ENCODE results near the gene GNAL.

The GNAL gene

DNA sequence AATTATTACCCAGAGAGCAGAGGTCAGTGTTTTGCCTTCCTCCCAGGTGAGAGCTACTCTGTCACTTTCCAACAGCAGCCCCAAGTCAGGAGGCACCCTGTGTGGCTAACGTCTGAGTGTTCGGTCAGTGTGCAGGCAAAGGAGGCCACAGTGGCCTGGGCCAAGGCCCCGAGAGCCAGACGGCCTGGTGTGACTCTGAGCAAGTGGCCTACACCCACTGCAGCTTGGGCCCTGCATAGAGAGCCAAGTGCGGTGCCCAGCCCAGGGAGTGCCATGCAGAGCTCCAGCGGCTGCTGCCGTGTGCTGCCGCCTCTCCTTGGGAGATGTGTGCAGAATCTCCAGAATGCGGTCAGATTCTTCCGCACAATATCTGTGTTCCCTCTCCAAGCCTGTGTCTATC, 70.4 kb downstream of the GNAL start (continued):
- no peak for TF ChIP-seq ZNF830 (tag by site-specific recombination; IDR thresholded peaks at IDR 0.05; ENCODE audit: low read depth)
- TF ChIP-seq, protein P1, sequence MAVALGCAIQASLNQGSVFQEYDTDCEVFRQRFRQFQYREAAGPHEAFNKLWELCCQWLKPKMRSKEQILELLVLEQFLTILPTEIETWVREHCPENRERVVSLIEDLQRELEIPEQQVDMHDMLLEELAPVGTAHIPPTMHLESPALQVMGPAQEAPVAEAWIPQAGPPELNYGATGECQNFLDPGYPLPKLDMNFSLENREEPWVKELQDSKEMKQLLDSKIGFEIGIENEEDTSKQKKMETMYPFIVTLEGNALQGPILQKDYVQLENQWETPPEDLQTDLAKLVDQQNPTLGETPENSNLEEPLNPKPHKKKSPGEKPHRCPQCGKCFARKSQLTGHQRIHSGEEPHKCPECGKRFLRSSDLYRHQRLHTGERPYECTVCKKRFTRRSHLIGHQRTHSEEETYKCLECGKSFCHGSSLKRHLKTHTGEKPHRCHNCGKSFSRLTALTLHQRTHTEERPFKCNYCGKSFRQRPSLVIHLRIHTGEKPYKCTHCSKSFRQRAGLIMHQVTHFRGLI (tag by site-specific recombination; IDR thresholded peaks at IDR 0.05): no peak
- TF ChIP-seq, protein P2, sequence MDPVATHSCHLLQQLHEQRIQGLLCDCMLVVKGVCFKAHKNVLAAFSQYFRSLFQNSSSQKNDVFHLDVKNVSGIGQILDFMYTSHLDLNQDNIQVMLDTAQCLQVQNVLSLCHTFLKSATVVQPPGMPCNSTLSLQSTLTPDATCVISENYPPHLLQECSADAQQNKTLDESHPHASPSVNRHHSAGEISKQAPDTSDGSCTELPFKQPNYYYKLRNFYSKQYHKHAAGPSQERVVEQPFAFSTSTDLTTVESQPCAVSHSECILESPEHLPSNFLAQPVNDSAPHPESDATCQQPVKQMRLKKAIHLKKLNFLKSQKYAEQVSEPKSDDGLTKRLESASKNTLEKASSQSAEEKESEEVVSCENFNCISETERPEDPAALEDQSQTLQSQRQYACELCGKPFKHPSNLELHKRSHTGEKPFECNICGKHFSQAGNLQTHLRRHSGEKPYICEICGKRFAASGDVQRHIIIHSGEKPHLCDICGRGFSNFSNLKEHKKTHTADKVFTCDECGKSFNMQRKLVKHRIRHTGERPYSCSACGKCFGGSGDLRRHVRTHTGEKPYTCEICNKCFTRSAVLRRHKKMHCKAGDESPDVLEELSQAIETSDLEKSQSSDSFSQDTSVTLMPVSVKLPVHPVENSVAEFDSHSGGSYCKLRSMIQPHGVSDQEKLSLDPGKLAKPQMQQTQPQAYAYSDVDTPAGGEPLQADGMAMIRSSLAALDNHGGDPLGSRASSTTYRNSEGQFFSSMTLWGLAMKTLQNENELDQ (tag by site-specific recombination; IDR thresholded peaks at IDR 0.05; ENCODE audit: low read depth): no peak
- TF ChIP-seq, protein P3, sequence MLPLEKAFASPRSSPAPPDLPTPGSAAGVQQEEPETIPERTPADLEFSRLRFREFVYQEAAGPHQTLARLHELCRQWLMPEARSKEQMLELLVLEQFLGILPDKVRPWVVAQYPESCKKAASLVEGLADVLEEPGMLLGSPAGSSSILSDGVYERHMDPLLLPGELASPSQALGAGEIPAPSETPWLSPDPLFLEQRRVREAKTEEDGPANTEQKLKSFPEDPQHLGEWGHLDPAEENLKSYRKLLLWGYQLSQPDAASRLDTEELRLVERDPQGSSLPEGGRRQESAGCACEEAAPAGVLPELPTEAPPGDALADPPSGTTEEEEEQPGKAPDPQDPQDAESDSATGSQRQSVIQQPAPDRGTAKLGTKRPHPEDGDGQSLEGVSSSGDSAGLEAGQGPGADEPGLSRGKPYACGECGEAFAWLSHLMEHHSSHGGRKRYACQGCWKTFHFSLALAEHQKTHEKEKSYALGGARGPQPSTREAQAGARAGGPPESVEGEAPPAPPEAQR (tag by site-specific recombination; IDR thresholded peaks at IDR 0.05): no peak
- TF ChIP-seq KLF9 (tag by site-specific recombination; IDR thresholded peaks at IDR 0.05; ENCODE audit: low read depth): no peak
- TF ChIP-seq ZNF175 (tag by site-specific recombination; IDR thresholded peaks at IDR 0.05): no peak
- no peak for TF ChIP-seq ZNF211 (tag by site-specific recombination; IDR thresholded peaks at IDR 0.05; ENCODE audit: low read depth)
- no peak for TF ChIP-seq ZNF394 (tag by site-specific recombination; IDR thresholded peaks at IDR 0.05; ENCODE audit: borderline replicate concordance)
- TF ChIP-seq ZNF274 (IDR thresholded peaks at IDR 0.05; ENCODE audit: low read length): no peak
- no peak for TF ChIP-seq ZNF274 (tag by site-specific recombination; IDR thresholded peaks at IDR 0.05; ENCODE audit: borderline replicate concordance)

DNA sequence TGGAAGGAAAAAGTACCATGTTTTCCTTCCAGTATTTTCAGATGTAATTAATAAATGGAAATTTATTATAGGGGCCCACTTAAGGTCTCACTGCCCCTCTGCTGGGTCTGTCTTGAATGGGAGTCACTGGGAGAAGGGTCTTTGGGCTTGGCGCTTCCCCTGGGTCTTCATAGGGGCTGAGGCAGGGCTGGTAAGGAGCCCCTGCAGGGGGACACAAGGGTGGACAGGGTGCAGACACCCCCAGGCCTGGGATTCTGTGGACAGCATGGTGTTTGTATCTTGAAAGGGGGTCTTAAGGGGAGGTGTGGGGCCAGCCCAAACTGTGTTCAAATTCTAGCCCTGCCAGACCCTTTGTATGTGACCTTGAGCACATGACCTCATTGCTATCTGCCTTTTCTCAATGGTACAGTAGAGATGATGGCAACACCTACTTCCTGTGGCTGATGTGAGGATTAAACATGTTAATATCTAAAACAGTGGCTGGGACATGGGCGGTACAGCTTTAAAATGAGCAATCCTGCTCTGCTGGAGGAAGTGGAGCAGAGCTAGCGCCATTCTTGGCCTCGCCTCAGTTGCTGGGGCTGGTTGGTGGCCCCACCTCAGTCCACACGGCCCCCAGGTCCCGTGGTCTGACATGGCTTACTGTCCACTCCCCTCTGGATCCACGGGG, 71.6 kb downstream of the GNAL start:
- CTCF ChIA-PET: no interaction called here
- no peak overlapping the region for H3K27ac ChIP-seq (ENCODE audit: extremely low read depth, low read depth, low read length)
- no peaks in the 10 kb centered on the region for H3K4me1 ChIP-seq (ENCODE audit: control insufficient read depth, insufficient read depth, low read length)
- no peaks in the 10 kb centered on the region for H3K36me3 ChIP-seq (ENCODE audit: control insufficient read depth in 2 of 2, insufficient read depth in 1 of 2, low read length in 2 of 2)
- no peak for TF ChIP-seq ZBTB48 (tag by site-specific recombination; IDR thresholded peaks at IDR 0.05)
- POLR2A ChIA-PET: no interaction called here
- no peaks in the 10 kb centered on the region for H3K9me3 ChIP-seq (ENCODE audit: control insufficient read depth, insufficient read depth, low read depth, low read length)
- H3K4me3 ChIP-seq (ENCODE audit: low read depth, low read length): no peak overlapping the region

DNA sequence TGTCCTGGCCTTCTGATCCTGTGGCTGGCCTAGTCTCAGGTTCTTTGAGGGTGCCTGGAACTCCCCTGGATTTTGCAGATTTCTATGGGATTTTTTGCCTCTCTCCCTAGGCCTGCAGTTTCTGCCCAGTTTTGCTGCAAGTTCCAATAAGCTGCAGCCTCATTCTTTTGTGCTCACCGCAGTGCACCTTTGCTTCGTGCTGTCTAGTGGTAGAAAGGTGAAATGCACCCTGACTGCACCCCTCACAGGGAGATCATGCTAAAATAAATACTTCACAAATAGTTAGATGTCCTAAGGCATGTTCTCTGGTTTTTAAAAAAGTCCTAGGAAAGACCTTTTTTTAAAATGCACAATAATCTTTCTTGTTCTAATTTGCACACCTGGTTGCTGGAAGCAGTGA, 72.5 kb downstream of the GNAL start:
- POLR2A ChIA-PET: no interaction called here
- no peaks in the 10 kb centered on the region for H3K4me1 ChIP-seq (ENCODE audit: control insufficient read depth, insufficient read depth, low read length)
- no peaks in the 10 kb centered on the region for H3K36me3 ChIP-seq (ENCODE audit: control insufficient read depth in 2 of 2, insufficient read depth in 1 of 2, low read length in 2 of 2)
- no peaks in the 10 kb centered on the region for H3K9me3 ChIP-seq (ENCODE audit: control insufficient read depth, insufficient read depth, low read depth, low read length)
- CTCF ChIA-PET: interaction anchor here (0.5 to 0.6 kb wide), 2 partner anchors 32 to 80 kb away, joined by 4 read pairs; no protein-coding TSS in a partner anchor
- no peak overlapping the region for H3K27ac ChIP-seq (ENCODE audit: extremely low read depth, low read depth, low read length)
- no peak overlapping the region for H3K4me3 ChIP-seq (ENCODE audit: low read depth, low read length)
- TF ChIP-seq, protein P4, sequence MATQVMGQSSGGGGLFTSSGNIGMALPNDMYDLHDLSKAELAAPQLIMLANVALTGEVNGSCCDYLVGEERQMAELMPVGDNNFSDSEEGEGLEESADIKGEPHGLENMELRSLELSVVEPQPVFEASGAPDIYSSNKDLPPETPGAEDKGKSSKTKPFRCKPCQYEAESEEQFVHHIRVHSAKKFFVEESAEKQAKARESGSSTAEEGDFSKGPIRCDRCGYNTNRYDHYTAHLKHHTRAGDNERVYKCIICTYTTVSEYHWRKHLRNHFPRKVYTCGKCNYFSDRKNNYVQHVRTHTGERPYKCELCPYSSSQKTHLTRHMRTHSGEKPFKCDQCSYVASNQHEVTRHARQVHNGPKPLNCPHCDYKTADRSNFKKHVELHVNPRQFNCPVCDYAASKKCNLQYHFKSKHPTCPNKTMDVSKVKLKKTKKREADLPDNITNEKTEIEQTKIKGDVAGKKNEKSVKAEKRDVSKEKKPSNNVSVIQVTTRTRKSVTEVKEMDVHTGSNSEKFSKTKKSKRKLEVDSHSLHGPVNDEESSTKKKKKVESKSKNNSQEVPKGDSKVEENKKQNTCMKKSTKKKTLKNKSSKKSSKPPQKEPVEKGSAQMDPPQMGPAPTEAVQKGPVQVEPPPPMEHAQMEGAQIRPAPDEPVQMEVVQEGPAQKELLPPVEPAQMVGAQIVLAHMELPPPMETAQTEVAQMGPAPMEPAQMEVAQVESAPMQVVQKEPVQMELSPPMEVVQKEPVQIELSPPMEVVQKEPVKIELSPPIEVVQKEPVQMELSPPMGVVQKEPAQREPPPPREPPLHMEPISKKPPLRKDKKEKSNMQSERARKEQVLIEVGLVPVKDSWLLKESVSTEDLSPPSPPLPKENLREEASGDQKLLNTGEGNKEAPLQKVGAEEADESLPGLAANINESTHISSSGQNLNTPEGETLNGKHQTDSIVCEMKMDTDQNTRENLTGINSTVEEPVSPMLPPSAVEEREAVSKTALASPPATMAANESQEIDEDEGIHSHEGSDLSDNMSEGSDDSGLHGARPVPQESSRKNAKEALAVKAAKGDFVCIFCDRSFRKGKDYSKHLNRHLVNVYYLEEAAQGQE (tag by site-specific recombination; IDR thresholded peaks at IDR 0.05): no peak
- TF ChIP-seq ZNF48 (tag by site-specific recombination; IDR thresholded peaks at IDR 0.05) (no peak), ZBTB21 (tag by site-specific recombination; IDR thresholded peaks at IDR 0.05) (no peak), ZEB2 (tag by site-specific recombination; IDR thresholded peaks at IDR 0.05) (no peak)
- TF ChIP-seq, protein P5, sequence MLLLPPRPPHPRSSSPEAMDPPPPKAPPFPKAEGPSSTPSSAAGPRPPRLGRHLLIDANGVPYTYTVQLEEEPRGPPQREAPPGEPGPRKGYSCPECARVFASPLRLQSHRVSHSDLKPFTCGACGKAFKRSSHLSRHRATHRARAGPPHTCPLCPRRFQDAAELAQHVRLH (tag by site-specific recombination; IDR thresholded peaks at IDR 0.05): no peak
- TF ChIP-seq, protein P6, sequence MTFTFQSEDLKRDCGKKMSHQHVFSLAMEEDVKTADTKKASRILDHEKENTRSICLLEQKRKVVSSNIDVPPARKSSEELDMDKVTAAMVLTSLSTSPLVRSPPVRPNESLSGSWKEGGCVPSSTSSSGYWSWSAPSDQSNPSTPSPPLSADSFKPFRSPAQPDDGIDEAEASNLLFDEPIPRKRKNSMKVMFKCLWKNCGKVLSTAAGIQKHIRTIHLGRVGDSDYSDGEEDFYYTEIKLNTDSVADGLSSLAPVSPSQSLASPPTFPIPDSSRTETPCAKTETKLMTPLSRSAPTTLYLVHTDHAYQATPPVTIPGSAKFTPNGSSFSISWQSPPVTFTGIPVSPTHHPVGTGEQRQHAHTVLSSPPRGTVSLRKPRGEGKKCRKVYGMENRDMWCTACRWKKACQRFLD (tag by site-specific recombination; IDR thresholded peaks at IDR 0.05): no peak
- TF ChIP-seq, protein P7, sequence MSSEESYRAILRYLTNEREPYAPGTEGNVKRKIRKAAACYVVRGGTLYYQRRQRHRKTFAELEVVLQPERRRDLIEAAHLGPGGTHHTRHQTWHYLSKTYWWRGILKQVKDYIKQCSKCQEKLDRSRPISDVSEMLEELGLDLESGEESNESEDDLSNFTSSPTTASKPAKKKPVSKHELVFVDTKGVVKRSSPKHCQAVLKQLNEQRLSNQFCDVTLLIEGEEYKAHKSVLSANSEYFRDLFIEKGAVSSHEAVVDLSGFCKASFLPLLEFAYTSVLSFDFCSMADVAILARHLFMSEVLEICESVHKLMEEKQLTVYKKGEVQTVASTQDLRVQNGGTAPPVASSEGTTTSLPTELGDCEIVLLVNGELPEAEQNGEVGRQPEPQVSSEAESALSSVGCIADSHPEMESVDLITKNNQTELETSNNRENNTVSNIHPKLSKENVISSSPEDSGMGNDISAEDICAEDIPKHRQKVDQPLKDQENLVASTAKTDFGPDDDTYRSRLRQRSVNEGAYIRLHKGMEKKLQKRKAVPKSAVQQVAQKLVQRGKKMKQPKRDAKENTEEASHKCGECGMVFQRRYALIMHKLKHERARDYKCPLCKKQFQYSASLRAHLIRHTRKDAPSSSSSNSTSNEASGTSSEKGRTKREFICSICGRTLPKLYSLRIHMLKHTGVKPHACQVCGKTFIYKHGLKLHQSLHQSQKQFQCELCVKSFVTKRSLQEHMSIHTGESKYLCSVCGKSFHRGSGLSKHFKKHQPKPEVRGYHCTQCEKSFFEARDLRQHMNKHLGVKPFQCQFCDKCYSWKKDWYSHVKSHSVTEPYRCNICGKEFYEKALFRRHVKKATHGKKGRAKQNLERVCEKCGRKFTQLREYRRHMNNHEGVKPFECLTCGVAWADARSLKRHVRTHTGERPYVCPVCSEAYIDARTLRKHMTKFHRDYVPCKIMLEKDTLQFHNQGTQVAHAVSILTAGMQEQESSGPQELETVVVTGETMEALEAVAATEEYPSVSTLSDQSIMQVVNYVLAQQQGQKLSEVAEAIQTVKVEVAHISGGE (tag by site-specific recombination; conservative IDR thresholded peaks at IDR 0.05; ENCODE audit: low read depth): no peak

Measured in HEK293 (cell line).